Panc1 (cell line): Measurements from ENCODE around the gene DDX28. TPM values are rescaled to one million over a fixed set of nuclear protein-coding genes. Genes with fewer than 3 reads are reported as not detected.

Experiments
- ATAC-seq: fragments of 200-7000 bp; cut with Tn5 transposase; 2 replicates; pipeline ENCODE4 v1.9.1; 2020; ENCODE audit warnings: mild to moderate bottlenecking, moderate library complexity
- BruUV-seq: library from RNA; stranded (reverse); fragments of 400-500 nt; replicated peaks from 2 replicates; lab custom pipeline; 2021; lab: Mats Ljungman, UMichigan
- CTCF ChIA-PET: fragments of 300-600 bp; sonication (Branson Sonifier 250); formaldehyde crosslinking; loops from one replicate; lab custom pipeline; 2022; ENCODE audit warnings: antibody characterized with exemption; lab: Charles Lee
- POLR2A ChIA-PET: fragments of 300-600 bp; sonication (Branson Sonifier 250); formaldehyde crosslinking; loops from one replicate; lab custom pipeline; 2022; ENCODE audit warnings: antibody characterized with exemption; lab: Charles Lee
- DNase-seq: peaks from one replicate; pipeline ENCODE4 v3.0.0-alpha.2; 2010; ENCODE audit warnings: low read depth, low spot score
- H3K27ac ChIP-seq: 2 replicates; pipeline ENCODE4 v1.5.1; 2011; ENCODE audit warnings: mild to moderate bottlenecking, low read length, inconsistent platforms
- H3K27me3 ChIP-seq: fragments of 200-500 bp; sonication (Bioruptor generic); 2 replicates; pipeline ENCODE4 v1.6.0; 2014; ENCODE audit warnings: low read length, inconsistent platforms; ENCODE audit not compliant: control insufficient read depth, insufficient read depth
- H3K36me3 ChIP-seq: fragments of 200-500 bp; sonication (Bioruptor generic); 2 replicates; pipeline ENCODE4 v1.5.1; 2014; ENCODE audit warnings: inconsistent platforms, mild to moderate bottlenecking, low read length, moderate library complexity; ENCODE audit not compliant: control insufficient read depth, insufficient read depth
- H3K4me1 ChIP-seq: 2 replicates; pipeline ENCODE4 v1.5.1; 2011; ENCODE audit warnings: inconsistent platforms, mild to moderate bottlenecking, low read length, moderate library complexity; ENCODE audit not compliant: control insufficient read depth, insufficient read depth
- H3K4me3 ChIP-seq, 2 experiments: 2 replicates each; pipeline ENCODE4 v1.5.1; 2011 to 2012; ENCODE audit warnings: low read depth in 2 of 2, low read length in 2 of 2, mild to moderate bottlenecking in 2 of 2, inconsistent platforms in 1 of 2, moderate library complexity in 1 of 2
- H3K9me3 ChIP-seq: fragments of 200-500 bp; sonication (Bioruptor generic); 2 replicates; pipeline ENCODE4 v1.5.1; 2014; ENCODE audit warnings: low read depth, mild to moderate bottlenecking, inconsistent platforms, low read length, moderate library complexity; ENCODE audit not compliant: control insufficient read depth, insufficient read depth
- POLR2AphosphoS5 ChIP-seq: IDR thresholded peaks from 2 replicates; pipeline ENCODE4 v1.6.1; 2012; ENCODE audit warnings: mild to moderate bottlenecking, low read depth, low read length, moderate library complexity
- REST ChIP-seq, 2 experiments: IDR thresholded peaks; 2 replicates each; pipeline ENCODE4 v1.6.1; 2011 to 2012; ENCODE audit warnings: low read depth in 2 of 2, control low read depth in 1 of 2, low read length in 1 of 2, mild to moderate bottlenecking in 1 of 2, moderate library complexity in 1 of 2; ENCODE audit not compliant: insufficient read depth in 1 of 2
- SIN3A ChIP-seq: IDR thresholded peaks from 2 replicates; pipeline ENCODE4 v1.6.1; 2012; ENCODE audit warnings: low read depth, mild to moderate bottlenecking, low read length, moderate library complexity, borderline replicate concordance; ENCODE audit not compliant: insufficient read depth
- TCF7L2 ChIP-seq: IDR thresholded peaks from 2 replicates; pipeline ENCODE4 v1.6.1; 2011; ENCODE audit warnings: mild to moderate bottlenecking, low read depth, low read length, inconsistent platforms
- in situ Hi-C: cut with HindIII; loops from 2 replicates; pipeline ENCODE4 v1.10.0; 2016; ENCODE audit warnings: low sequenced_read_pairs, low pct_unique_long_range_greater_than_20kb
- intact Hi-C: fragments of 100-400 bp; cut with micrococcal nuclease; formaldehyde crosslinking; loops from one replicate; pipeline ENCODE4 v1.10.0; 2022; ENCODE audit not compliant: unreplicated experiment
- total RNA-seq: library from RNA; stranded (reverse); gene quantifications from one replicate; pipeline ENCODE4 v1.2.1, GENCODE V29; 2021; ENCODE audit not compliant: unreplicated experiment
- TF ChIP-seq, protein P1 (sequence below): fragments of 450-650 bp; IDR thresholded peaks from 2 replicates; pipeline ENCODE4 v1.5.1; 2017; ENCODE audit warnings: mild to moderate bottlenecking

Gene DDX28
- total RNA-seq, 1 experiment from 2014 or later = 8.4 TPM

DNA sequence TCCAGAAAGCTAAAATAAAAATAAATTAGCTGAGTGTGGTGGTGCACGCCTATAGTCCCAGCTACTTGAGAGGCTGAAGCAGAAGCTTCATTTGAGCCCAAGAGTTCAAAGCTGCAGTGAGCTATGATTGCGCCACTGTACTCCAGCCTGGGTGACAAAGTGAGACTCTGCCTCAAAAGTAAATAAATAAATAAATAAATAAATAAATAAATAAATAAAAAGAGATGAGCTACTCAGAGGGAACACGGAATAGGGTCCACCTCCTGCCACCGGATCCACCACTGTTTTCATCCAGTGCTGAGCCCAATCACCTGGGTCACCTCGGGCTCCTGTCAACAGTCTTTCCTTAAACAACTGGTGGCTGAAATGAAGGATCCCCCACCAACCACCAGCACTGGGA, 36.1 kb downstream of the DDX28 start:
- Histone ChIP-seq H3K4me1 (no peaks in the 10 kb centered on the region; the same call in 1 of the 2 replicates), H3K4me3 (no peak overlapping the region), H3K27me3 (no peaks in the 10 kb centered on the region), H3K27ac (no peak overlapping the region), H3K36me3 (no peaks in the 10 kb centered on the region), H3K9me3 (no peaks in the 10 kb centered on the region)
- ATAC-seq (no peak), DNase-seq (no peak)
- no peak for TF ChIP-seq TCF7L2
- TF ChIP-seq REST (IDR thresholded peaks at IDR 0.05; ENCODE audit: insufficient read depth in 1 of 2, low read depth in 2 of 2, low read length in 1 of 2) = no peak
- TF ChIP-seq, protein P1, sequence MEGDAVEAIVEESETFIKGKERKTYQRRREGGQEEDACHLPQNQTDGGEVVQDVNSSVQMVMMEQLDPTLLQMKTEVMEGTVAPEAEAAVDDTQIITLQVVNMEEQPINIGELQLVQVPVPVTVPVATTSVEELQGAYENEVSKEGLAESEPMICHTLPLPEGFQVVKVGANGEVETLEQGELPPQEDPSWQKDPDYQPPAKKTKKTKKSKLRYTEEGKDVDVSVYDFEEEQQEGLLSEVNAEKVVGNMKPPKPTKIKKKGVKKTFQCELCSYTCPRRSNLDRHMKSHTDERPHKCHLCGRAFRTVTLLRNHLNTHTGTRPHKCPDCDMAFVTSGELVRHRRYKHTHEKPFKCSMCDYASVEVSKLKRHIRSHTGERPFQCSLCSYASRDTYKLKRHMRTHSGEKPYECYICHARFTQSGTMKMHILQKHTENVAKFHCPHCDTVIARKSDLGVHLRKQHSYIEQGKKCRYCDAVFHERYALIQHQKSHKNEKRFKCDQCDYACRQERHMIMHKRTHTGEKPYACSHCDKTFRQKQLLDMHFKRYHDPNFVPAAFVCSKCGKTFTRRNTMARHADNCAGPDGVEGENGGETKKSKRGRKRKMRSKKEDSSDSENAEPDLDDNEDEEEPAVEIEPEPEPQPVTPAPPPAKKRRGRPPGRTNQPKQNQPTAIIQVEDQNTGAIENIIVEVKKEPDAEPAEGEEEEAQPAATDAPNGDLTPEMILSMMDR = no peak
- TF ChIP-seq POLR2AphosphoS5 = no peak
- no peak for TF ChIP-seq SIN3A
- POLR2A ChIA-PET = no interaction called here
- intact Hi-C loops (no loop called here), in situ Hi-C loops (no loop called here)
- CTCF ChIA-PET = no interaction called here
- no TSS peak for BruUV-seq

- in situ Hi-C loops = no loop called here
- TF ChIP-seq TCF7L2 (no peak), POLR2AphosphoS5 (no peak), SIN3A (no peak), REST (IDR thresholded peaks at IDR 0.05; ENCODE audit: insufficient read depth in 1 of 2, low read depth in 2 of 2, low read length in 1 of 2) (no peak)
- TF ChIP-seq, protein P1 = no peak
- POLR2A ChIA-PET = no interaction called here
- DNase-seq (no peak), ATAC-seq (no peak)
- Histone ChIP-seq H3K36me3 (no peaks in the 10 kb centered on the region), H3K27me3 (no peaks in the 10 kb centered on the region), H3K9me3 (no peaks in the 10 kb centered on the region), H3K4me1 (no peaks in the 10 kb centered on the region; the same call in 1 of the 2 replicates), H3K4me3 (no peak overlapping the region), H3K27ac (no peak overlapping the region)
- intact Hi-C loops = no loop called here
- BruUV-seq = no TSS peak
- CTCF ChIA-PET = no interaction called here
These were observed 40.9 kb downstream of the DDX28 start for GRCh38 chr16:67982011-67982696.
